Airway epithelial cell (primary cell): ENCODE results near the gene STS. TPM values are rescaled to one million over a fixed set of nuclear protein-coding genes. Genes with fewer than 3 reads are reported as not detected.

Experiments
- total RNA-seq: library from RNA; depleted of rRNA; stranded (reverse); fragments of >200 nt; gene quantifications from 2 replicates; pipeline ENCODE4 v1.2.3, GENCODE V29; 2015

The STS gene
- total RNA-seq = 0.84 and 1.5 TPM in 2 replicates

GRCh38 chrX:7147413-7147977 lies at the start of gene STS:
STS (plus strand) TSS chrX:7147712; CDS start chrX:7253200, 105,488 bp downstream.

DNA sequence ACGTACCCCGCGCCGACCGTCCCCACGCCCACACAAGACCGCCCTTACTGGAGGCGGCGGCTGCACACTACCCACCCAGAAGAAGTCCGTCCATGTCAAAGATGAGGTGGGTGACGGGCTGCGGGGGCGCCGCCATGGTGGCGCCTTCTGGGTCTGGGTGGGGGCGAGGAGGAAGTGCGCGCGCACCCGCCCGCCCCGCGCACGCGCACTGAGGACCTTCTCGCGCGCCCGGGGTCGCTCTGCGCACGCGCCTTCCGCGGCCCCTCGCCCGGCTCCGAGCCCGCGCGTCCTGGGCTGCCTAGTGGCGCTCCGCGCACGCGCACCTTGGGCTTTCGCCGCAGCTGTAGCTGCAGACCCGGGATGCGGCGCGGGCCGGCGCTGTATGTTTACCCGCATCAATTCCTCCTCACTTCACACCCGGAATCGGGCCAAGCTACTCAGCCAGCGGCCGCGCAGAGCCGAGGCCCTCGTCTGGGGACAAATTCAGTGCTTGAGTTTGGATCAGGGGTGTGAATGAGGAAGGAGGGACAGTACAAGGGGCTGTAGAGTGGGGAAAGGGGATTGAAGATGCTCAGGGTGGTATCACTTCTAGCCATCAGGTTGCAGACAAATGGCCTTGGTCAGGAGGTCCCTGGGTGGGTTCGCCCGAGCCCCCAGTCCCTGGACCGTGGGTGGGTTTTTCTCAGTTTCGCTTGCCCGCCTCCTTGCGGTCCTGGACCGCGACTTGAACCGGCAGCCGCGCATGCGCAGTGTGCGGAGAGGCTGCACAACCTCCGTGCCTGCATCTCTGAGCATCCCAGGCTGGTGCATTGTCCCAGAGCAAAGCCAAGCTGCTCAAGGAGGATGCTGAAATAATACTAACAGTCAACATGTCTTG lies 704 bp downstream of the STS start, which contains the start of gene PUDP:
Gene PUDP (minus strand): TSS at position 176 of the 877 bp plus-strand sequence. CDS start 40 bp downstream, at position 136.

Other genes with a start within 250 kb of the STS start
- gene PUDP, start 441 bp downstream of the STS start, total RNA-seq = 20.9 and 21.8 TPM in 2 replicates